ENCODE results near the gene DRD4. TPM values are rescaled to one million over a fixed set of nuclear protein-coding genes. Genes with fewer than 3 reads are reported as not detected.
A peak's percentile ranks its signal among the peaks of the same experiment; 100 is the strongest.

Gene DRD4
- total and polyA plus RNA-seq, 9 of the 15 experiments (the other 6 are each of a cell fraction or from before 2014, with no cell fraction given): 0.04 to 0.95 (median 0.21) TPM; not detected in 5

DNA sequence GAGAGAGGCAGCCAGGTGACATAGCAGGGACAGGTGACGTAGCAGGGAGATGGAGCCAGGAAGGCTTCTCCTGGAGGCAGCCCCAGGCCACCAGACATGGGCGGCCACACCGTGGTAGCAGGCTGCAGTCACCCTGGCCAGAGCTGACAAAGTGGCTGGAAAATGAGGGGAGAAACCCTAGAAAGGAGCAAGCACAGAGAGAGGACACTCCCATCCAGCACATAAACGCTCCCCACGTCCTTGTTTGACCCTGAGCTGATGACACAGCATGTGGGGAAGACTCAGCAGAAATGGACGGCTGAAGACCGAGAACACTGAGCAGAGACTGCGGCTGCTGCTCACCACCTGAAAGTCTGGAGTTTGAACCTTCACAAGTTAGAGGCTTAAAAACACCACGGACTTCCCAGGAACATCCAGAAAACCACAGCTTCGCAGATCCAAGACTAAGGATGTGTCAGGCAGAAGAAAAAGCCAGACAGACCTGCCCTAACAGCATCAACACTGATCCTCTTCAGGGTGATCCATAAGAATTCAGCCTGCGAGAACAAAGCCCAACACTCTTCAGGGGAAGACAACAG lies 28.7 kb downstream of the DRD4 start (continued):
- no peak for TF ChIP-seq ELF2 (CRISPR knock-in tag; IDR thresholded peaks at IDR 0.05)
- TF ChIP-seq GTF2E2 (tag; IDR thresholded peaks at IDR 0.05): no peak
- TF ChIP-seq XRCC5 (IDR thresholded peaks at IDR 0.05; ENCODE audit: low read depth, low read length): no peak
- TF ChIP-seq, protein P1, sequence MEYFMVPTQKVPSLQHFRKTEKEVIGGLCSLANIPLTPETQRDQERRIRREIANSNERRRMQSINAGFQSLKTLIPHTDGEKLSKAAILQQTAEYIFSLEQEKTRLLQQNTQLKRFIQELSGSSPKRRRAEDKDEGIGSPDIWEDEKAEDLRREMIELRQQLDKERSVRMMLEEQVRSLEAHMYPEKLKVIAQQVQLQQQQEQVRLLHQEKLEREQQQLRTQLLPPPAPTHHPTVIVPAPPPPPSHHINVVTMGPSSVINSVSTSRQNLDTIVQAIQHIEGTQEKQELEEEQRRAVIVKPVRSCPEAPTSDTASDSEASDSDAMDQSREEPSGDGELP (CRISPR knock-in tag; IDR thresholded peaks at IDR 0.05; ENCODE audit: borderline replicate concordance): no peak
- TF ChIP-seq MYBL2 (IDR thresholded peaks at IDR 0.05; ENCODE audit: low read depth): no peak
- TF ChIP-seq MYBL2 (CRISPR knock-in tag; IDR thresholded peaks at IDR 0.05; ENCODE audit: borderline replicate concordance): no peak
- peak; percentile 39; the same call in 1 of the 2 replicates for TF ChIP-seq MEF2D (tag; conservative IDR thresholded peaks at IDR 0.05; ENCODE audit: low read depth)
- no peak for TF ChIP-seq MCM2 (IDR thresholded peaks at IDR 0.05; ENCODE audit: low read depth)
- TF ChIP-seq SMAD4 (CRISPR knock-in tag; conservative IDR thresholded peaks at IDR 0.05): 0 out of 2 replicates have a peak, but pooled peaks have one; percentile 66
- TF ChIP-seq, protein P2, sequence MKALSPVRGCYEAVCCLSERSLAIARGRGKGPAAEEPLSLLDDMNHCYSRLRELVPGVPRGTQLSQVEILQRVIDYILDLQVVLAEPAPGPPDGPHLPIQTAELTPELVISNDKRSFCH (CRISPR knock-in tag; IDR thresholded peaks at IDR 0.05): no peak
- TF ChIP-seq, protein P2 (tag; IDR thresholded peaks at IDR 0.05): no peak
- TF ChIP-seq E2F3 (CRISPR knock-in tag; IDR thresholded peaks at IDR 0.05): no peak
- TF ChIP-seq, protein P3, sequence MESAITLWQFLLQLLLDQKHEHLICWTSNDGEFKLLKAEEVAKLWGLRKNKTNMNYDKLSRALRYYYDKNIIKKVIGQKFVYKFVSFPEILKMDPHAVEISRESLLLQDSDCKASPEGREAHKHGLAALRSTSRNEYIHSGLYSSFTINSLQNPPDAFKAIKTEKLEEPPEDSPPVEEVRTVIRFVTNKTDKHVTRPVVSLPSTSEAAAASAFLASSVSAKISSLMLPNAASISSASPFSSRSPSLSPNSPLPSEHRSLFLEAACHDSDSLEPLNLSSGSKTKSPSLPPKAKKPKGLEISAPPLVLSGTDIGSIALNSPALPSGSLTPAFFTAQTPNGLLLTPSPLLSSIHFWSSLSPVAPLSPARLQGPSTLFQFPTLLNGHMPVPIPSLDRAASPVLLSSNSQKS (CRISPR knock-in tag; IDR thresholded peaks at IDR 0.05): no peak
- TF ChIP-seq HLTF (IDR thresholded peaks at IDR 0.05): 0 out of 2 replicates have a peak, but pooled peaks have one; percentile 23
- no peak for TF ChIP-seq RFX7 (CRISPR knock-in tag; IDR thresholded peaks at IDR 0.05)
- TF ChIP-seq POLR2A (conservative IDR thresholded peaks at IDR 0.05): peak; percentile 62
- TF ChIP-seq ZC3H4 (CRISPR knock-in tag; IDR thresholded peaks at IDR 0.05; ENCODE audit: borderline replicate concordance): no peak
- TF ChIP-seq NELFE (IDR thresholded peaks at IDR 0.05; ENCODE audit: insufficient read depth, insufficient read length): no peak
- no peak for TF ChIP-seq DIDO1 (tag; IDR thresholded peaks at IDR 0.05; ENCODE audit: low read depth)
- no peak for TF ChIP-seq SRF (CRISPR knock-in tag; IDR thresholded peaks at IDR 0.05)
- TF ChIP-seq XRCC3 (IDR thresholded peaks at IDR 0.05): no peak
- TF ChIP-seq NFE2L1 (tag; IDR thresholded peaks at IDR 0.05; ENCODE audit: borderline replicate concordance, low read depth): no peak
- no peak for TF ChIP-seq ZNF165 (CRISPR knock-in tag; IDR thresholded peaks at IDR 0.05; ENCODE audit: borderline replicate concordance)
- TF ChIP-seq EP300 (IDR thresholded peaks at IDR 0.05; ENCODE audit: low read length): peak; percentile 76
- no peak for TF ChIP-seq ZFP36 (IDR thresholded peaks at IDR 0.05; ENCODE audit: low read depth, low read length, partially characterized antibody)
- TF ChIP-seq, protein P4, sequence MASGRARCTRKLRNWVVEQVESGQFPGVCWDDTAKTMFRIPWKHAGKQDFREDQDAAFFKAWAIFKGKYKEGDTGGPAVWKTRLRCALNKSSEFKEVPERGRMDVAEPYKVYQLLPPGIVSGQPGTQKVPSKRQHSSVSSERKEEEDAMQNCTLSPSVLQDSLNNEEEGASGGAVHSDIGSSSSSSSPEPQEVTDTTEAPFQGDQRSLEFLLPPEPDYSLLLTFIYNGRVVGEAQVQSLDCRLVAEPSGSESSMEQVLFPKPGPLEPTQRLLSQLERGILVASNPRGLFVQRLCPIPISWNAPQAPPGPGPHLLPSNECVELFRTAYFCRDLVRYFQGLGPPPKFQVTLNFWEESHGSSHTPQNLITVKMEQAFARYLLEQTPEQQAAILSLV (tag; IDR thresholded peaks at IDR 0.05): no peak
- TF ChIP-seq ZNF121 (CRISPR knock-in tag; conservative IDR thresholded peaks at IDR 0.05): no peak
